ENCODE results near the gene GNA14. TPM values are rescaled to one million over a fixed set of nuclear protein-coding genes. Genes with fewer than 3 reads are reported as not detected.

The GNA14 gene
- polyA plus RNA-seq, 3 donors: 0.04 TPM; not detected in 2

GRCh38 chr9:77561331-77562018 is 86.6 kb downstream of the GNA14 start:
- Mint-ChIP-seq H3K27me3 (ENCODE audit: low read depth in 3 of 3) (peaks cover 0 to 8% (median 1%) of the 10 kb centered on the region in 3 donors), H3K4me3 (no peak overlapping the region), H3K27ac (peak overlapping the region in 2 of 7 donors; percentile 58 to 64), H3K9me3 (peaks cover 0 to 2% (median 0%) of the 10 kb centered on the region in 7 donors), H3K4me1 (peaks cover 12% of the 10 kb centered on the region), H3K36me3 (no peaks in the 10 kb centered on the region)
- no peak for TF ChIP-seq CTCF (IDR thresholded peaks at IDR 0.05)
- Histone ChIP-seq H3K9me3 (replicated peaks in 1 of 2; ENCODE audit: control insufficient read depth in 1 of 2, insufficient read depth in 1 of 2, low read length in 2 of 2) (no peaks in the 10 kb centered on the region), H3K27ac (ENCODE audit: low read depth in 1 of 2, low read length in 2 of 2) (no peak overlapping the region), H3K27me3 (ENCODE audit: control insufficient read depth in 2 of 2, insufficient read depth in 2 of 2, low read length in 2 of 2) (no peaks in the 10 kb centered on the region), H4K20me1 (ENCODE audit: insufficient read depth, low read length) (no peaks in the 10 kb centered on the region), H3K36me3 (replicated peaks in 1 of 2; ENCODE audit: control insufficient read depth in 1 of 2, insufficient read depth in 2 of 2, low read length in 2 of 2) (no peaks in the 10 kb centered on the region), H3K9ac (ENCODE audit: insufficient read depth, low read length, poor library complexity, severe bottlenecking) (no peak overlapping the region), H3K4me2 (replicated peaks; ENCODE audit: extremely low read depth, low read length, poor library complexity, severe bottlenecking) (no peak overlapping the region), H3K4me3 (replicated peaks in 1 of 3; ENCODE audit: low read depth in 2 of 3, low read length in 3 of 3) (no peak overlapping the region), H2AFZ (ENCODE audit: insufficient read depth, low read depth, low read length, poor library complexity, severe bottlenecking) (no peak overlapping the region), H3K79me2 (ENCODE audit: insufficient read depth, low read length) (no peaks in the 10 kb centered on the region), H3K4me1 (ENCODE audit: control insufficient read depth in 1 of 2, insufficient read depth in 2 of 2, low read length in 2 of 2) (peaks cover 6 to 11% of the 10 kb centered on the region in 2 donors)
- intact Hi-C loops (cut with micrococcal nuclease): no loop called here
- no CpG with 5 or more reads among the region's 2 CpGs for WGBS (ENCODE audit: insufficient coverage)
- peak in 2 of 3 donors; percentile 23 to 58 for DNase-seq

GRCh38 chr9:77556396-77556795 is 91.7 kb downstream of the GNA14 start:
- H3K9me3 Mint-ChIP-seq: no peaks in the 10 kb centered on the region

More at GRCh38 chr9:77556396-77556795, 91.7 kb downstream of the GNA14 start:
- 15% methylated on average over 1 of the region's 1 CpG for WGBS (ENCODE audit: insufficient coverage)
- Mint-ChIP-seq H3K4me1 (peaks cover 1% of the 10 kb centered on the region), H3K4me3 (no peak overlapping the region), H3K27ac (no peak overlapping the region), H3K36me3 (no peaks in the 10 kb centered on the region), H3K27me3 (ENCODE audit: low read depth in 3 of 3) (peaks cover 0 to 7% (median 0%) of the 10 kb centered on the region in 3 donors)
- no peak for TF ChIP-seq CTCF (IDR thresholded peaks at IDR 0.05)
- Histone ChIP-seq H3K4me1 (ENCODE audit: control insufficient read depth in 1 of 2, insufficient read depth in 2 of 2, low read length in 2 of 2) (peaks cover 0 to 2% of the 10 kb centered on the region in 2 donors), H4K20me1 (ENCODE audit: insufficient read depth, low read length) (no peaks in the 10 kb centered on the region), H3K9me3 (replicated peaks in 1 of 2; ENCODE audit: control insufficient read depth in 1 of 2, insufficient read depth in 1 of 2, low read length in 2 of 2) (no peaks in the 10 kb centered on the region), H3K4me2 (replicated peaks; ENCODE audit: extremely low read depth, low read length, poor library complexity, severe bottlenecking) (no peak overlapping the region), H3K79me2 (ENCODE audit: insufficient read depth, low read length) (no peaks in the 10 kb centered on the region), H3K4me3 (replicated peaks in 1 of 3; ENCODE audit: low read depth in 2 of 3, low read length in 3 of 3) (no peak overlapping the region), H3K9ac (ENCODE audit: insufficient read depth, low read length, poor library complexity, severe bottlenecking) (no peak overlapping the region), H3K36me3 (replicated peaks in 1 of 2; ENCODE audit: control insufficient read depth in 1 of 2, insufficient read depth in 2 of 2, low read length in 2 of 2) (no peaks in the 10 kb centered on the region), H3K27ac (ENCODE audit: low read depth in 1 of 2, low read length in 2 of 2) (no peak overlapping the region), H2AFZ (ENCODE audit: insufficient read depth, low read depth, low read length, poor library complexity, severe bottlenecking) (no peak overlapping the region), H3K27me3 (ENCODE audit: control insufficient read depth in 2 of 2, insufficient read depth in 2 of 2, low read length in 2 of 2) (no peaks in the 10 kb centered on the region)
- intact Hi-C loops (cut with micrococcal nuclease): no loop called here
- DNase-seq: no peak
